K562 (cell line): ENCODE measurements around the gene VIPR2.

Experiments used
- NFIC ChIP-seq: fragments of 450-650 bp; IDR thresholded peaks from 2 replicates; pipeline ENCODE4 v1.6.1; 2017; ENCODE audit warnings: mild to moderate bottlenecking, inconsistent platforms
- ZNF311 ChIP-seq: fragments of 250-450 bp; sonication (Bioruptor Pico); IDR thresholded peaks from 2 replicates; pipeline ENCODE4 v1.4.0; 2020; ENCODE audit warnings: mild to moderate bottlenecking, moderate library complexity
- TF ChIP-seq, protein P1 (sequence below): fragments of 450-650 bp; formaldehyde crosslinking; IDR thresholded peaks from 2 replicates; pipeline ENCODE4 v1.4.0; 2020; ENCODE audit warnings: mild to moderate bottlenecking
- TF ChIP-seq, protein P2 (sequence below): sonication (generic); formaldehyde crosslinking; IDR thresholded peaks from 2 replicates; pipeline ENCODE4 v1.8.0; 2022; ENCODE audit warnings: missing genetic modification reagents, mild to moderate bottlenecking, borderline replicate concordance

DNA sequence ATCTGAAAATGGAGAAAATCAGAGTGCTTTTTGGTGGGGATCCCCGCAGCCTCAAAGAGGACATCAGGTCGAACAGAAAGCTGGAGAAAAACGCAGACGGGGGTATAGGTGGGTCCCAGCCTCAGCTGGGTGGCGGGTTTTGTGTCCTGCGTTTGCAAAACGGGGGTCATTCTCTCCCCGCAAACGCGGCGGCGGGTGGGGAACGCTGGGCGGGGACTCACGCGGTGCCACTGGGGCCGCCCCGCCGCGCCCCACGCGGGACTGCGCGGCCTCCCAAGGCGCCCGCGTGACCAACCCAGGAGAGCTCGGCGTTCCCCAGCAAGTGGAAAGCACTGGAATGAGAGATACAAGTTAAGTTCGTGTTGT lies 806 bp upstream of the VIPR2 start:
- TF ChIP-seq ZNF311 (CRISPR knock-in tag) = no peak
- TF ChIP-seq, protein P1, sequence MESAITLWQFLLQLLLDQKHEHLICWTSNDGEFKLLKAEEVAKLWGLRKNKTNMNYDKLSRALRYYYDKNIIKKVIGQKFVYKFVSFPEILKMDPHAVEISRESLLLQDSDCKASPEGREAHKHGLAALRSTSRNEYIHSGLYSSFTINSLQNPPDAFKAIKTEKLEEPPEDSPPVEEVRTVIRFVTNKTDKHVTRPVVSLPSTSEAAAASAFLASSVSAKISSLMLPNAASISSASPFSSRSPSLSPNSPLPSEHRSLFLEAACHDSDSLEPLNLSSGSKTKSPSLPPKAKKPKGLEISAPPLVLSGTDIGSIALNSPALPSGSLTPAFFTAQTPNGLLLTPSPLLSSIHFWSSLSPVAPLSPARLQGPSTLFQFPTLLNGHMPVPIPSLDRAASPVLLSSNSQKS (CRISPR knock-in tag) = no peak
- TF ChIP-seq NFIC = no peak
- TF ChIP-seq, protein P2, sequence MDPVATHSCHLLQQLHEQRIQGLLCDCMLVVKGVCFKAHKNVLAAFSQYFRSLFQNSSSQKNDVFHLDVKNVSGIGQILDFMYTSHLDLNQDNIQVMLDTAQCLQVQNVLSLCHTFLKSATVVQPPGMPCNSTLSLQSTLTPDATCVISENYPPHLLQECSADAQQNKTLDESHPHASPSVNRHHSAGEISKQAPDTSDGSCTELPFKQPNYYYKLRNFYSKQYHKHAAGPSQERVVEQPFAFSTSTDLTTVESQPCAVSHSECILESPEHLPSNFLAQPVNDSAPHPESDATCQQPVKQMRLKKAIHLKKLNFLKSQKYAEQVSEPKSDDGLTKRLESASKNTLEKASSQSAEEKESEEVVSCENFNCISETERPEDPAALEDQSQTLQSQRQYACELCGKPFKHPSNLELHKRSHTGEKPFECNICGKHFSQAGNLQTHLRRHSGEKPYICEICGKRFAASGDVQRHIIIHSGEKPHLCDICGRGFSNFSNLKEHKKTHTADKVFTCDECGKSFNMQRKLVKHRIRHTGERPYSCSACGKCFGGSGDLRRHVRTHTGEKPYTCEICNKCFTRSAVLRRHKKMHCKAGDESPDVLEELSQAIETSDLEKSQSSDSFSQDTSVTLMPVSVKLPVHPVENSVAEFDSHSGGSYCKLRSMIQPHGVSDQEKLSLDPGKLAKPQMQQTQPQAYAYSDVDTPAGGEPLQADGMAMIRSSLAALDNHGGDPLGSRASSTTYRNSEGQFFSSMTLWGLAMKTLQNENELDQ (CRISPR knock-in tag) = no peak
